Neural progenitor cell (in vitro differentiated cells): ENCODE measurements around the gene ADAM20. TPM values are rescaled to one million over a fixed set of nuclear protein-coding genes. Genes with fewer than 3 reads are reported as not detected.

Experiments
- DNase-seq: peaks from one replicate; pipeline ENCODE4 v3.0.0-alpha.2; 2016; ENCODE audit warnings: low spot score
- H2AFZ ChIP-seq: fragments of 200-600 bp; sonication (generic); replicated peaks from 2 replicates; pipeline ENCODE4 v1.6.1; 2016; ENCODE audit warnings: antibody characterized with exemption
- H3F3A ChIP-seq: fragments of 200-600 bp; sonication (generic); 2 replicates; pipeline ENCODE4 v1.6.1; 2016; ENCODE audit warnings: antibody characterized with exemption, low read depth
- H3K27ac ChIP-seq: fragments of 200-600 bp; sonication (generic); 2 replicates; pipeline ENCODE4 v1.5.1; 2016; ENCODE audit warnings: mild to moderate bottlenecking
- H3K27me3 ChIP-seq: fragments of 200-600 bp; sonication (generic); 2 replicates; pipeline ENCODE4 v1.6.1; 2016; ENCODE audit warnings: mild to moderate bottlenecking, moderate library complexity
- H3K36me3 ChIP-seq: fragments of 200-600 bp; sonication (generic); 2 replicates; pipeline ENCODE4 v1.5.1; 2016
- H3K4me1 ChIP-seq: fragments of 200-600 bp; sonication (generic); 2 replicates; pipeline ENCODE4 v1.6.1; 2016; ENCODE audit warnings: mixed run types
- H3K4me2 ChIP-seq: fragments of 200-600 bp; sonication (generic); 2 replicates; pipeline ENCODE4 v1.6.1; 2016
- H3K4me3 ChIP-seq: fragments of 200-600 bp; sonication (generic); 2 replicates; pipeline ENCODE4 v1.5.1; 2016
- H3K79me2 ChIP-seq: fragments of 200-600 bp; sonication (generic); 2 replicates; pipeline ENCODE4 v1.6.1; 2016; ENCODE audit warnings: low read depth
- H3K9ac ChIP-seq: fragments of 200-600 bp; sonication (generic); 2 replicates; pipeline ENCODE4 v1.6.1; 2016
- H3K9me3 ChIP-seq: fragments of 200-600 bp; sonication (generic); 2 replicates; pipeline ENCODE4 v1.5.1; 2016; ENCODE audit warnings: low read depth
- H4K20me1 ChIP-seq: fragments of 200-600 bp; sonication (generic); 2 replicates; pipeline ENCODE4 v1.6.1; 2016; ENCODE audit warnings: low read depth
- H3K27ac Mint-ChIP-seq: 3 replicates; pipeline ENCODE4 v1.8.0; 2021; ENCODE audit warnings: mixed read lengths
- H3K27me3 Mint-ChIP-seq: 2 replicates; pipeline ENCODE4 v1.8.0; 2022; ENCODE audit warnings: low read depth, mild to moderate bottlenecking, inconsistent platforms, moderate library complexity, mixed read lengths; ENCODE audit not compliant: insufficient read depth
- H3K36me3 Mint-ChIP-seq: 3 replicates; pipeline ENCODE4 v1.8.0; 2021; ENCODE audit warnings: mixed read lengths
- H3K4me1 Mint-ChIP-seq: 3 replicates; pipeline ENCODE4 v1.8.0; 2021; ENCODE audit warnings: mixed read lengths
- H3K4me3 Mint-ChIP-seq: 3 replicates; pipeline ENCODE4 v1.8.0; 2021; ENCODE audit warnings: mild to moderate bottlenecking, moderate library complexity, mixed read lengths
- H3K9me3 Mint-ChIP-seq: 3 replicates; pipeline ENCODE4 v1.8.0; 2020; ENCODE audit warnings: mixed read lengths
- CTCF ChIP-seq: fragments of 200-600 bp; sonication (generic); IDR thresholded peaks from 2 replicates; pipeline ENCODE4 v1.5.1; 2017; ENCODE audit warnings: antibody characterized with exemption, mild to moderate bottlenecking
- EZH2 ChIP-seq: fragments of 200-600 bp; sonication (generic); IDR thresholded peaks from 2 replicates; pipeline ENCODE4 v1.6.1; 2017; ENCODE audit warnings: antibody characterized with exemption, mild to moderate bottlenecking, moderate library complexity
- EZH2phosphoT487 ChIP-seq: fragments of 200-600 bp; sonication (generic); IDR thresholded peaks from 2 replicates; pipeline ENCODE4 v1.6.1; 2017; ENCODE audit warnings: antibody characterized with exemption
- small RNA-seq: library from RNA; depleted of rRNA; stranded (forward); fragments of <200 nt; gene quantifications from one replicate; pipeline ENCODE3, GENCODE V24; 2015
- total RNA-seq: library from RNA; depleted of rRNA; stranded (reverse); fragments of >200 nt; gene quantifications from 2 replicates; pipeline ENCODE4 v1.2.3, GENCODE V29; 2015; ENCODE audit warnings: low replicate concordance

ADAM20 gene
- total RNA-seq, 1 donor from 2014 or later: 2.0 TPM

- no peak overlapping the region for H3K27ac ChIP-seq
- H3K36me3 ChIP-seq: no peaks in the 10 kb centered on the region
- Mint-ChIP-seq H3K27me3 (no peaks in the 10 kb centered on the region), H3K4me3 (no peak overlapping the region), H3K27ac (no peak overlapping the region), H3K9me3 (peaks cover 12% of the 10 kb centered on the region), H3K36me3 (no peaks in the 10 kb centered on the region), H3K4me1 (peaks cover 4% of the 10 kb centered on the region)
- H4K20me1 ChIP-seq: no peaks in the 10 kb centered on the region
- H3K9ac ChIP-seq: no peak overlapping the region
- TF ChIP-seq EZH2phosphoT487 (no peak), EZH2 (no peak), CTCF (no peak)
- no peak overlapping the region for H3K4me3 ChIP-seq
- H3K27me3 ChIP-seq: no peaks in the 10 kb centered on the region
- no peaks in the 10 kb centered on the region for H3F3A ChIP-seq
- H3K9me3 ChIP-seq: no peaks in the 10 kb centered on the region
- no peak overlapping the region for H3K4me2 ChIP-seq
- no peaks in the 10 kb centered on the region for H3K79me2 ChIP-seq
- DNase-seq: no peak
- H2AFZ ChIP-seq: no peak overlapping the region
- H3K4me1 ChIP-seq: peaks cover 5% of the 10 kb centered on the region
Measured at GRCh38 chr14:70473825-70474224, 61.0 kb downstream of the ADAM20 start.

Small RNA genes lying within 50 kb of the gene (small RNA-seq; reads per million reads assigned to genes)
- not detected for gene RNU6-659P

Other genes starting within 250 kb of the ADAM20 start
- gene COX16, start 175.3 kb downstream of the ADAM20 start, total RNA-seq: 51.0 and 116 TPM in 2 replicates
- 20.1 and 25.9 TPM in 2 replicates for gene SYNJ2BP, start 117.9 kb downstream of the ADAM20 start, total RNA-seq
- 0.12 and 0.80 TPM in 2 replicates for gene ADAM21, start 82.8 kb downstream of the ADAM20 start, total RNA-seq
- 57.5 and 82.0 TPM in 2 replicates for gene MED6, start 65.7 kb upstream of the ADAM20 start, total RNA-seq
- gene TTC9, start 106.9 kb upstream of the ADAM20 start, total RNA-seq: 3.5 and 3.7 TPM in 2 replicates